ENCODE results near the gene GCHFR. TPM values are rescaled to one million over a fixed set of nuclear protein-coding genes. Genes with fewer than 3 reads are reported as not detected.

Gene GCHFR
- total RNA-seq, 1 donor from 2014 or later, result 13.2 TPM

DNA sequence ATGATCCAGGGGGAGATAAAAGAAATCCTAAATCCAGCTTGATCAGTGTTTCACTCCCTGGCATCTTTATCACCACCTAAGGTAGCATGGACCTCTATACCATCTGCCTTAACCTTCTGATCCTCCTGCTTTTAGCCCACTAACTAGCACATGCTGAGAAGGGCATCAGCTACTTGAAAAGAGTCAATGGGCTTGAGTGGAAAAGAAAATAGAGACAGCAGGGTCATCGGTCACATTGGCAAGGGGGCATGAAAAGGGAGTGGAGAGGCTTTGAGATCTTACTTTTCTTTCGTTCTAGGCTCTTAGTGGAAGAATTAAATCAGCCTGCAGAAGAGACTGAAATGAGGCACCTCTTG, 42.8 kb downstream of the GCHFR start:
- Histone ChIP-seq H3K4me3 (ENCODE audit: low read depth, low read length) (peak overlapping the region; percentile 94), H3K36me3 (ENCODE audit: control insufficient read depth, insufficient read depth, low read length) (no peaks in the 10 kb centered on the region), H3K27me3 (ENCODE audit: control insufficient read depth, insufficient read depth, low read length) (no peaks in the 10 kb centered on the region)
- no peak for DNase-seq (ENCODE audit: low read depth)
- TF ChIP-seq, protein P1, sequence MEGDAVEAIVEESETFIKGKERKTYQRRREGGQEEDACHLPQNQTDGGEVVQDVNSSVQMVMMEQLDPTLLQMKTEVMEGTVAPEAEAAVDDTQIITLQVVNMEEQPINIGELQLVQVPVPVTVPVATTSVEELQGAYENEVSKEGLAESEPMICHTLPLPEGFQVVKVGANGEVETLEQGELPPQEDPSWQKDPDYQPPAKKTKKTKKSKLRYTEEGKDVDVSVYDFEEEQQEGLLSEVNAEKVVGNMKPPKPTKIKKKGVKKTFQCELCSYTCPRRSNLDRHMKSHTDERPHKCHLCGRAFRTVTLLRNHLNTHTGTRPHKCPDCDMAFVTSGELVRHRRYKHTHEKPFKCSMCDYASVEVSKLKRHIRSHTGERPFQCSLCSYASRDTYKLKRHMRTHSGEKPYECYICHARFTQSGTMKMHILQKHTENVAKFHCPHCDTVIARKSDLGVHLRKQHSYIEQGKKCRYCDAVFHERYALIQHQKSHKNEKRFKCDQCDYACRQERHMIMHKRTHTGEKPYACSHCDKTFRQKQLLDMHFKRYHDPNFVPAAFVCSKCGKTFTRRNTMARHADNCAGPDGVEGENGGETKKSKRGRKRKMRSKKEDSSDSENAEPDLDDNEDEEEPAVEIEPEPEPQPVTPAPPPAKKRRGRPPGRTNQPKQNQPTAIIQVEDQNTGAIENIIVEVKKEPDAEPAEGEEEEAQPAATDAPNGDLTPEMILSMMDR (IDR thresholded peaks at IDR 0.05; ENCODE audit: insufficient read depth, low read length, poor library complexity, severe bottlenecking), result no peak

DNA sequence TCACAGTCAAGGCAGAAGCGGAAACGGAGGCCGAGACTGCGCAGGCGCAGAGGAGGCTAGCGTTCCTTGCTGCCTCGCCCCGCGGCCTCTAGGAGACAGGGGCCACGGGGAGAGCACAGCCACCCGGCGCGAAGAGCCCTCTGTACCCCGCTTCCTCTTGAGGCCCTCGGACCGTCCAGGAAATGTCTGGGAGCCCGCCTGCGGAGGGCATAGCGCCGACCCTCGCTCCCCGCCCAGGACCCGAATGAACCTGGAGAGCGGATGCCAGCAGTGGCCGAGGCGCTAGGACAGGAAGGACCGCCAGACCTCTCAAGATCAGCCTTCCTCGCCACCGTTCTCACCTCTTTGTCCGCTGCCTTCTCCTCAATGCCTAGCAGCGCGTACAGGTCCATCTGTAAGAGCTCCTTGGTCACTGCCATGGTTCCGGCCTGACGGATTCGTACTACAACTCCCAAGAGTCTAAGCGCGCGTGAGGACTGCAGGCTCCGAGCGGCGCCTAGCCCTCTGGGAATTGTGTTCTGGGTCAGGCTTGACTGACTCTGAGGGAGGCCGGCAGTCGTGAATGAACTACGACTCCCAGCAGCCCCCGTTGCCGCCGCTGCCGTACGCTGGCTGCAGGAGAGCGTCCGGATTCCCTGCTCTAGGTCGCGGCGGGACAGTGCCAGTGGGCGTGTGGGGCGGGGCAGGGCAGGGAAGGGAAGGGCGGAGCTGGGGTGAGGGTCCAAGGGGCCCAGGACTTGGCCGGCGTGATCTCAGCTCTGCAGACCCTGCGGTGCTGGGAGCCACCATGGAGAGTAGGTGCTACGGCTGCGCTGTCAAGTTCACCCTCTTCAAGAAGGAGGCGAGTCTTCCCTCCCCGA, 43.4 kb downstream of the GCHFR start, which contains the start of the genes DNAJC17 and ZFYVE19:
Gene DNAJC17, minus strand, starts transcription at position 446 of the 860 bp plus-strand sequence. Its CDS starts 27 bp downstream, at position 419.
Gene ZFYVE19, plus strand, starts transcription at position 62 of the 860 bp plus-strand sequence. Its CDS starts 501 bp downstream, at position 563.
- peak; percentile 93 for DNase-seq (ENCODE audit: low read depth)
- TF ChIP-seq, protein P1 (IDR thresholded peaks at IDR 0.05; ENCODE audit: insufficient read depth, low read length, poor library complexity, severe bottlenecking), result no peak
- H3K36me3 ChIP-seq (ENCODE audit: control insufficient read depth, insufficient read depth, low read length), result no peaks in the 10 kb centered on the region
- H3K27me3 ChIP-seq (ENCODE audit: control insufficient read depth, insufficient read depth, low read length), result no peaks in the 10 kb centered on the region
- peak within 1 kb of the TSS; percentile 94 for H3K4me3 ChIP-seq (ENCODE audit: low read depth, low read length)

DNA sequence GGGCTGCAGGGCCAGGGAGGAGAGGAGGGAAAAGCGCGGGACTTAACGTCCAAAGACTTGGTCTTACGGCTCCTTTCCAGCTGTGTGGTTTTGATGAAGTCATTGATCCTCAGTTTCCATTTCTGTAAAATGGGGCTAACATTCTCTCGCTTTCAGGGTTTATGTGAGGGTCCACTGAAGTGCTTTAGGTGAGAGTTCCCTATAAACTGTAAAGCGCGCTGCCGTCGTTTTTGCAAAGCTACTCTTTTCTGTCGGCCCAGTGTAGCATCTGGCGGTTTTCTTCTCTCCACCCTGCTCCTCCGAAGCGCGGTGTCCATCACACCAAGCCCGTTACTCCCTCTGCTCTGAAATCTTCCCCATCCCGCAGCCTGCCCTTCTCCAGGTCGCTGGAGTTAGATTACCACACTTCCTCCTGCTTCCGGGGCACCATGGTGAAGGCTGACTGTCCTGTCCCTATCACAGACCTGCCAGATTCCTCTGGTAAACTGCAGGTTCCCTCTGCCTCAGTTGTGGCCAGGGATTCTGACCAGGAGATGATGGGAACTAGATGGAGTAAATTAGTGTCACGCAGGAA, 44.1 kb downstream of the GCHFR start:
- no peak for DNase-seq (ENCODE audit: low read depth)
- H3K27me3 ChIP-seq (ENCODE audit: control insufficient read depth, insufficient read depth, low read length), result no peaks in the 10 kb centered on the region
- no peaks in the 10 kb centered on the region for H3K36me3 ChIP-seq (ENCODE audit: control insufficient read depth, insufficient read depth, low read length)
- peak overlapping the region; percentile 94 for H3K4me3 ChIP-seq (ENCODE audit: low read depth, low read length)
- TF ChIP-seq, protein P1 (IDR thresholded peaks at IDR 0.05; ENCODE audit: insufficient read depth, low read length, poor library complexity, severe bottlenecking), result no peak

DNA sequence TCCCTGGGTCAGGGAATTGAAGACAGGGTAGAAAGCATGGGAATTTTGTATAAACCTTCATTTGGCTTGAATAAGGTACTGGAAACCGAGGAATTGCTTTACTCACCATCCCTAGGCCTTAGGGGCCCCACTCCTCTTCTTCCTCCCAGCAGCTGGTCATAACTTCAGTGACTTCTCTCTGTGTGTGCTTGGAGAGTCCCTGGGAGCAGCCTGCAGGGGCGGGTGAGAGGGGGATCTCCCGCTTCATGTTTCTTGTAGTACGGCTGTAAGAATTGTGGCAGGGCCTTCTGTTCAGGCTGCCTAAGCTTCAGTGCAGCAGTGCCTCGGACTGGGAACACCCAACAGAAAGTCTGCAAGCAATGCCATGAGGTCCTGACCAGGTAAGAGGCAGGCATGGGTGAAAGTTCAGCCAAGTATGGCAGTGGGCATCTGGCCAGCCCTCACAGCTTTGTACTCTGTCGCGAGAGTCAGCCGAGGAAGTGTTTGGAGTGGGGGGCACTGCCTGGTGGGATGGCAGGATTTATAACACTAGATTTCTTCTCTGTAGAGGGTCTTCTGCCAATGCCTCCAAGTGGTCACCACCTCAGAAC, 45.1 kb downstream of the GCHFR start:
- Histone ChIP-seq H3K27me3 (ENCODE audit: control insufficient read depth, insufficient read depth, low read length) (no peaks in the 10 kb centered on the region), H3K4me3 (ENCODE audit: low read depth, low read length) (no peak overlapping the region), H3K36me3 (ENCODE audit: control insufficient read depth, insufficient read depth, low read length) (no peaks in the 10 kb centered on the region)
- DNase-seq (ENCODE audit: low read depth), result no peak
- TF ChIP-seq, protein P1 (IDR thresholded peaks at IDR 0.05; ENCODE audit: insufficient read depth, low read length, poor library complexity, severe bottlenecking), result no peak

DNA sequence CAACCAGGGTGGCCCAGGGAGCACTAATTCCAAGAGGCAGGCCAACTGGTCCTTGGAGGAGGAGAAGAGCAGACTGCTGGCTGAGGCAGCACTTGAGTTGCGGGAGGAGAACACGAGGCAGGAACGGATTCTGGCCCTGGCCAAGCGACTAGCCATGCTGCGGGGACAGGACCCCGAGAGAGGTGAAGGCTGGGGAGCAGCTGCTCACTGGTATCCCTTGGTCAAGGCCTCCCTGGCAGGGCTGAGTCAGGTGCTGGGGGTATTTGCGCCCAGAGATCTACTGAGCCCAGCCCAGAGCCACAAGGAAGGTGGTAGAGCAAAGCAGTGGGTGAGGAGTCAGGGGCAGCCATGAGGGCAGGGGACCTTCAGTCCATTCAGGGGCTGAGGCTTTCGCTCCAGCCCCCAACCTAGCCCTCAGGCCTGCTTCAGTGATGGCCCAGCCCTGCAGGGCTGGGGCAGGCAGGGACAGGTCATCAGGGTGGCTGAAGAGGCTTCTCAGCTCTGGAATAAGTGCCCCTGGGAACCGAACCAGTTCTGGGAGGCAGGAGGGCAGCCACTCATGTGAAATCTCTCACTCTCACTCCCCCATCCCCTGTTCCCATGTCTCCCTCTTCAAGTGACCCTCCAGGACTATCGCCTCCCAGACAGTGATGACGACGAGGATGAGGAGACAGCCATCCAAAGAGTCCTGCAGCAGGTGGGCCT, 49.0 kb downstream of the GCHFR start:
- H3K4me3 ChIP-seq (ENCODE audit: low read depth, low read length), result no peak overlapping the region
- no peaks in the 10 kb centered on the region for H3K27me3 ChIP-seq (ENCODE audit: control insufficient read depth, insufficient read depth, low read length)
- no peaks in the 10 kb centered on the region for H3K36me3 ChIP-seq (ENCODE audit: control insufficient read depth, insufficient read depth, low read length)
- DNase-seq (ENCODE audit: low read depth), result no peak
- TF ChIP-seq, protein P1 (IDR thresholded peaks at IDR 0.05; ENCODE audit: insufficient read depth, low read length, poor library complexity, severe bottlenecking), result no peak
